ENCODE measurements around the gene NAB2. TPM values are rescaled to one million over a fixed set of nuclear protein-coding genes. Genes with fewer than 3 reads are reported as not detected.

NAB2 gene
- total and polyA plus RNA-seq, 2 of the 8 experiments (the other 6 are each of a cell fraction or from before 2014, with no cell fraction given) = 20.9 to 23.5 TPM

DNA sequence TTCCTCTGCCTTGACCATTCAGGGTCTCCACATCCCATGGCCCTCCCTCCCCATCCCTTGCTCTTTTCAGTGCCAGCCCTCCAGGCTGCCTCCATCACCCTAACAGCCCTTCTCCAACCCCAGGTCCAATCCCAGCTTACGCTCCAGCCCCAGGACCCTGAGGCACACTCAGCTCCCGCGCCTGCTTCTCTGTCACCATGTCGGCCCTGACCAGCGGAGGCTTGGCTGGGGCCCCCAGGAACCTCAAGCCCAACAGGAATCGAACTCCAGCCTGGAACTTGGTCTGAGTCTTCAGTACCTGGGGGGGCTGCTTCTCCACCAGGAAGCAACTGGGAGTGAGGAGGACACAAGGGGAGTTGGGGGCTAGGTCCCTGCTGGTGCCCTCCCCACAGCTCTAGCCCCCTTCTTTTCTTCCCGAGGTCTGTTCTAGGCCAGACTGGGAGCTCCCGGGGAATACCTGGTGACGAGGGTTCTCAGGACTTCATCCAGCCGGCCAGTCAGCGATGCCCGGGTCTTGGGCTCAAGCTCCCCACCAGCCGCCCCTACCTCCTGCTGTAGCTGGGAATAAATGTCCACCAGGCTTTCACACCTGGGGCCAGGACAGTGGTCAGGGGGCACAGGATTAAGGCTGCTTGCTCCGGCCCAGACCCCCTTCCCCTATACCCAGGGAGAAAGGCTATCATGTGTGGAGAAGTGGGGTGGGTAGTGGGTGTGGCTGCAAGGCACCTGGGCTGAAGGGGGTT, 16.3 kb downstream of the NAB2 start:
- H2BK5ac ChIP-seq (ENCODE audit: low read depth, low read length) = no peak overlapping the region; the same call in 1 of the 2 replicates
- H3K79me2 ChIP-seq (ENCODE audit: control insufficient read depth in 1 of 2, insufficient read depth in 2 of 2, low read length in 2 of 2) = no peaks in the 10 kb centered on the region
- H3K18ac ChIP-seq (ENCODE audit: extremely low read depth, low read length) = no peak overlapping the region
- no peak overlapping the region for H3K27ac ChIP-seq (ENCODE audit: low read depth, low read length)
- H3K36me3 ChIP-seq (ENCODE audit: control insufficient read depth in 2 of 4, insufficient read depth in 4 of 4, low read length in 3 of 4) = peaks cover 0 to 9% (median 4%) of the 10 kb centered on the region in 4 experiments; a peak in 2 of 8 replicates
- no peak overlapping the region for H3K4ac ChIP-seq (replicated peaks; ENCODE audit: insufficient read length, low read depth, low read length)
- no peak overlapping the region for H3K14ac ChIP-seq (ENCODE audit: insufficient read length)
- no peaks in the 10 kb centered on the region; the same call in 1 of the 2 replicates for H3K23me2 ChIP-seq (ENCODE audit: low read depth, low read length)
- H3K27me3 ChIP-seq (replicated peaks in 1 of 4; ENCODE audit: control insufficient read depth in 3 of 4, extremely low read depth in 1 of 4, insufficient read depth in 3 of 4, low read length in 3 of 4) = no peaks in the 10 kb centered on the region
- H3K4me3 ChIP-seq (ENCODE audit: extremely low read depth in 1 of 4, insufficient read depth in 2 of 4, low read depth in 3 of 4, low read length in 4 of 4) = no peak overlapping the region
- no peak for FAIRE-seq
- no peaks in the 10 kb centered on the region for H3K9me3 ChIP-seq (ENCODE audit: insufficient read depth in 2 of 2, low read depth in 1 of 2, low read length in 1 of 2)
- H3K56ac ChIP-seq (replicated peaks; ENCODE audit: insufficient read length, low read depth, low read length) = no peak overlapping the region
- H3K4me1 ChIP-seq (replicated peaks in 1 of 4; ENCODE audit: control insufficient read depth in 3 of 4, insufficient read depth in 4 of 4, low read length in 3 of 4) = peaks cover 0 to 8% (median 2%) of the 10 kb centered on the region in 4 experiments; a peak in 3 of 7 replicates
- TF ChIP-seq MAFK (IDR thresholded peaks at IDR 0.05; ENCODE audit: low read depth, low read length) = no peak
- no peaks in the 10 kb centered on the region for H3K79me1 ChIP-seq (ENCODE audit: low read depth, low read length)
- H4K91ac ChIP-seq (replicated peaks; ENCODE audit: insufficient read length, low read length) = no peak overlapping the region
- WGBS, 2 experiments (ENCODE audit: extremely low coverage in 1 of 2, insufficient coverage in 1 of 2, insufficient read length in 1 of 2, insufficient replicate concordance in 2 of 2, low coverage in 1 of 2, low lambda C conversion rate in 2 of 2, missing lambda C conversion rate in 1 of 2) = 90% methylated on average over 12 of the region's 14 CpGs; no CpG with 5 or more reads in 1 of the 2 experiments
- no peak overlapping the region for H2AFZ ChIP-seq (ENCODE audit: low read length)
- H2BK20ac ChIP-seq (ENCODE audit: low read length) = no peak overlapping the region
- H2BK15ac ChIP-seq (ENCODE audit: low read length) = no peak overlapping the region
- H3K4me2 ChIP-seq (ENCODE audit: insufficient read depth in 1 of 2, low read depth in 2 of 2, low read length in 2 of 2) = no peak overlapping the region
- H3K23ac ChIP-seq (ENCODE audit: insufficient read length) = no peak overlapping the region
- H4K5ac ChIP-seq (ENCODE audit: insufficient read length, low read depth, low read length) = no peak overlapping the region
- no peak overlapping the region for H3K9ac ChIP-seq (replicated peaks in 1 of 4; ENCODE audit: extremely low read depth in 1 of 4, low read depth in 3 of 4, low read length in 3 of 4)
- ChIA-PET CTCF (ENCODE audit: partially characterized antibody) (interaction anchor here (1.2 to 15.7 kb wide), 6 partner anchors 12 to 77 kb away, joined by 4 to 325 read pairs (median 6); partner anchors contain the start of gene NAB2), POLR2A (ENCODE audit: partially characterized antibody) (interaction anchor here (0.8 to 13.0 kb wide), 6 partner anchors 11 to 42 kb away, joined by 3 to 352 read pairs (median 4); partner anchors contain the start of genes LRP1 and NAB2)
- DNase-seq (ENCODE audit: low read depth in 1 of 2, low spot score in 2 of 2) = no peak
- no peak overlapping the region for H2AK5ac ChIP-seq (ENCODE audit: low read depth, low read length)
- H2BK120ac ChIP-seq (replicated peaks; ENCODE audit: low read depth, low read length) = no peak overlapping the region
- no peak overlapping the region for H2BK12ac ChIP-seq (ENCODE audit: low read depth, low read length)
- no peaks in the 10 kb centered on the region for H4K20me1 ChIP-seq (replicated peaks in 1 of 2; ENCODE audit: control insufficient read depth in 1 of 2, insufficient read depth in 2 of 2, low read length in 2 of 2)
- H4K8ac ChIP-seq (ENCODE audit: extremely low read depth, insufficient read depth, low read length) = no peak overlapping the region
